ENCODE results near the gene SLC25A18. TPM values are rescaled to one million over a fixed set of nuclear protein-coding genes. Genes with fewer than 3 reads are reported as not detected.
A peak's percentile ranks its signal among the peaks of the same experiment; 100 is the strongest.
"Not testable (repeated sequence)": the region's sequence is repeated elsewhere in the genome, so short reads cannot be mapped to it uniquely, and the experiment has no call there.

The SLC25A18 gene
- total RNA-seq, 2 donors from 2014 or later = 6.9 to 14.3 TPM

DNA sequence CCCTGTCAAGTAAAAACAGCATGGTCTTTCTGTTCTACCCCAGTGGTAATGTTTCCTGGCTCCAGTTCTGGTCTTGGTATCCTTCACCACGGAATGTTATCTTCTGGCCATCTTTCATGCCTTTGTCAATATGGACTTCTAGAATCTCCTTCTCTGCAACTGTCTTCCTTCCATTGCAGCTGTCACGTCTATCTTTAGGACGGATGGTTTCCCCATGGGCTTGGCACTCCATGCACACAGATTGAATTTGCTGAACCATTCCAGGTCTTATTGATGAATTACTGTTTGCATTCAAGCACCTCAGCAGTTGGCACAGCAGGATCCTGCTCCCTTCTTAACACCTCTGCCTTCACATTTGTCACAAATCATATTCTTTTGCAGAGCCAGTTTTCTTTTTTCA, 44.9 kb upstream of the SLC25A18 start:
- H3K4me1 Mint-ChIP-seq = peaks cover 18% of the 10 kb centered on the region
- TF ChIP-seq, protein P1, sequence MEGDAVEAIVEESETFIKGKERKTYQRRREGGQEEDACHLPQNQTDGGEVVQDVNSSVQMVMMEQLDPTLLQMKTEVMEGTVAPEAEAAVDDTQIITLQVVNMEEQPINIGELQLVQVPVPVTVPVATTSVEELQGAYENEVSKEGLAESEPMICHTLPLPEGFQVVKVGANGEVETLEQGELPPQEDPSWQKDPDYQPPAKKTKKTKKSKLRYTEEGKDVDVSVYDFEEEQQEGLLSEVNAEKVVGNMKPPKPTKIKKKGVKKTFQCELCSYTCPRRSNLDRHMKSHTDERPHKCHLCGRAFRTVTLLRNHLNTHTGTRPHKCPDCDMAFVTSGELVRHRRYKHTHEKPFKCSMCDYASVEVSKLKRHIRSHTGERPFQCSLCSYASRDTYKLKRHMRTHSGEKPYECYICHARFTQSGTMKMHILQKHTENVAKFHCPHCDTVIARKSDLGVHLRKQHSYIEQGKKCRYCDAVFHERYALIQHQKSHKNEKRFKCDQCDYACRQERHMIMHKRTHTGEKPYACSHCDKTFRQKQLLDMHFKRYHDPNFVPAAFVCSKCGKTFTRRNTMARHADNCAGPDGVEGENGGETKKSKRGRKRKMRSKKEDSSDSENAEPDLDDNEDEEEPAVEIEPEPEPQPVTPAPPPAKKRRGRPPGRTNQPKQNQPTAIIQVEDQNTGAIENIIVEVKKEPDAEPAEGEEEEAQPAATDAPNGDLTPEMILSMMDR (conservative IDR thresholded peaks at IDR 0.05) = no peak
- H3K9me3 ChIP-seq (ENCODE audit: control insufficient read depth, low read length) = no peaks in the 10 kb centered on the region
- no peaks in the 10 kb centered on the region for H3K4me1 ChIP-seq (ENCODE audit: control insufficient read depth, insufficient read depth, low read length)
- H3K9ac ChIP-seq (ENCODE audit: extremely low read depth, low read length, poor library complexity, severe bottlenecking) = no peak overlapping the region
- no peak for DNase-seq
- no peak overlapping the region for H3K4me3 Mint-ChIP-seq
- WGBS, 2 experiments (ENCODE audit: insufficient coverage in 1 of 2, insufficient read length in 1 of 2) = 87 to 91% methylated on average over 3 of the region's 3 CpGs
- H3K9me3 Mint-ChIP-seq = no peaks in the 10 kb centered on the region
- no peaks in the 10 kb centered on the region for H3K27me3 Mint-ChIP-seq (ENCODE audit: insufficient read depth)
- no peaks in the 10 kb centered on the region for H3K27me3 ChIP-seq (ENCODE audit: control insufficient read depth, insufficient read depth, low read length, poor library complexity, severe bottlenecking)
- no peak overlapping the region for H3K27ac ChIP-seq (ENCODE audit: low read depth, low read length)
- H3K36me3 Mint-ChIP-seq (ENCODE audit: low read depth) = peaks cover 70% of the 10 kb centered on the region
- peak overlapping the region; percentile 15 for H3K27ac Mint-ChIP-seq
- no peak overlapping the region for H3K4me3 ChIP-seq (ENCODE audit: low read length)
- H3K36me3 ChIP-seq (ENCODE audit: control insufficient read depth, insufficient read depth, low read length) = peaks cover 52% of the 10 kb centered on the region

DNA sequence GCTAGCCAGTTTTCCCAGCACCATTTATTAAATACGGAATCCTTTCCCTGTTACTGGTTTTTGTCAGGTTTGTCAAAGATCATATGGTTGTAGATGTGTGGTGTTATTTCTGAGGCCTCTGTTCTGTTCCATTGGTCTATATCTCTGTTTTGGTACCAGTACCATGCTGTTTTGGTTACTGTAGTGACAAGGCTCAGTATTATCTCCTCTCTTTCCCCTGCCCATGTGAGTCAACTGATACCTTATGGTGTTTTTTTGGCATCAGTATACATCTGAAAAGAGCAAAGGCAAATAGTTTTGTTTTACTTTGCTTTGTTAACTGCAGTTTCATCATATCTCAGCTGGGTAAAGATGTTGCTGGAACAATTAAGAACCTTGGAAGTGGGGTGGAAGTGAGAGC, 41.3 kb upstream of the SLC25A18 start:
- DNase-seq; H3K27ac ChIP-seq (ENCODE audit: low read depth, low read length); H3K4me3 Mint-ChIP-seq; H3K4me1 ChIP-seq (ENCODE audit: control insufficient read depth, insufficient read depth, low read length); H3K9me3 ChIP-seq (ENCODE audit: control insufficient read depth, low read length); H3K9ac ChIP-seq (ENCODE audit: extremely low read depth, low read length, poor library complexity, severe bottlenecking); H3K27me3 ChIP-seq (ENCODE audit: control insufficient read depth, insufficient read depth, low read length, poor library complexity, severe bottlenecking); H3K27me3 Mint-ChIP-seq (ENCODE audit: insufficient read depth); H3K4me3 ChIP-seq (ENCODE audit: low read length); H3K9me3 Mint-ChIP-seq: not testable (repeated sequence)
- H3K4me1 Mint-ChIP-seq = peaks cover 16% of the 10 kb centered on the region
- H3K27ac Mint-ChIP-seq = peak overlapping the region; percentile 24
- H3K36me3 Mint-ChIP-seq (ENCODE audit: low read depth) = peaks cover 75% of the 10 kb centered on the region
- peaks cover 55% of the 10 kb centered on the region for H3K36me3 ChIP-seq (ENCODE audit: control insufficient read depth, insufficient read depth, low read length)
- 100% methylated on average over 1 of the region's 1 CpG; no CpG with 5 or more reads in 1 of the 2 experiments for WGBS, 2 experiments (ENCODE audit: insufficient coverage in 1 of 2, insufficient read length in 1 of 2)

DNA sequence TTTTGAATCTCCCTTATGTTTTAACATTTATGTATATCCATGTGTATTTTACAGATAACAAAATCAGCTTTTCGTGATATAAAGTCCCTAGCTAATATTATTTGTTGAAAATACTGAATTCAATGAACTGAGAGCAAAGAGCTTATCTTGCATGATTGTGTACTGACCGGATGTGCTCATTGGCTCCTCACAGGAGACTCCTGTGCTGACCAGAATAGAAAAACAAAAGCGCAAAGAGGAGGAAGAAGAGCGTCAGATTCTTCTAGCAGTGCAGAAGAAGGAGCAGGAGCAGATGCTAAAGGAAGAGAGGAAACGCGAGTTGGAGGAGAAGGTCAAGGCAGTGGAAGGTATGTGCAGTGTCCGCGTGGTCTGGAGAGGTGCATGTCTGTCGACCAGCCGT, 39.4 kb upstream of the SLC25A18 start:
- Histone ChIP-seq H3K27ac (ENCODE audit: low read depth, low read length) (no peak overlapping the region), H3K9me3 (ENCODE audit: control insufficient read depth, low read length) (no peaks in the 10 kb centered on the region), H3K4me1 (ENCODE audit: control insufficient read depth, insufficient read depth, low read length) (no peaks in the 10 kb centered on the region), H3K4me3 (ENCODE audit: low read length) (no peak overlapping the region), H3K9ac (ENCODE audit: extremely low read depth, low read length, poor library complexity, severe bottlenecking) (no peak overlapping the region), H3K36me3 (ENCODE audit: control insufficient read depth, insufficient read depth, low read length) (peaks cover 56% of the 10 kb centered on the region), H3K27me3 (ENCODE audit: control insufficient read depth, insufficient read depth, low read length, poor library complexity, severe bottlenecking) (no peaks in the 10 kb centered on the region)
- H3K27me3 Mint-ChIP-seq (ENCODE audit: insufficient read depth) = no peaks in the 10 kb centered on the region
- 94 to 97% methylated on average over 5 to 10 of the region's 10 CpGs for WGBS, 2 experiments (ENCODE audit: insufficient coverage in 1 of 2, insufficient read length in 1 of 2)
- H3K4me3 Mint-ChIP-seq = no peak overlapping the region
- no peaks in the 10 kb centered on the region for H3K9me3 Mint-ChIP-seq
- no peak overlapping the region for H3K27ac Mint-ChIP-seq
- peaks cover under 1% of the 10 kb centered on the region for H3K4me1 Mint-ChIP-seq
- DNase-seq = no peak
- TF ChIP-seq, protein P1 (conservative IDR thresholded peaks at IDR 0.05) = no peak
- peaks cover 76% of the 10 kb centered on the region for H3K36me3 Mint-ChIP-seq (ENCODE audit: low read depth)

DNA sequence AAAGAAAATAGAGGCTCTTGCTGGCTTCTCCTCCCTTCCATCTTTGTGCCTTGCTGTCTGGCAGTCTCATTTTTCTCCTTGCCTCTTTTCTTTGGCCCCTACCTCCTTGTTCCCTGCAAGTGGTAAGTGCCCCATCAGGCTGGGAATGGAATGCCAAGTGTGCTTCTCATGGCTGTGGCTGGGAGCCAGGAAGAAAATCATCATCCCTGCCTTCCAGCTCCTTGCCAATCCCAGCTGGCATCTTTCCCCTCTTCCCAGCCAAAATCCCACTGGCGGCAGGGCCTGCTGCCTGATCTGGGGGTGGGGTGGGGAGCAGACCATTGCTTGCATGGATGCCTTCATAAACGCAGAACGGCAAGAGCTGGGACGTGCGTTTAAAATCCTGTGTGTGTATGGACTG, 27.0 kb upstream of the SLC25A18 start:
- no peaks in the 10 kb centered on the region for H3K4me1 ChIP-seq (ENCODE audit: control insufficient read depth, insufficient read depth, low read length)
- Mint-ChIP-seq H3K4me3 (no peak overlapping the region), H3K27me3 (ENCODE audit: insufficient read depth) (no peaks in the 10 kb centered on the region), H3K9me3 (no peaks in the 10 kb centered on the region), H3K36me3 (ENCODE audit: low read depth) (peaks cover 60% of the 10 kb centered on the region), H3K27ac (no peak overlapping the region), H3K4me1 (no peaks in the 10 kb centered on the region)
- H3K9ac ChIP-seq (ENCODE audit: extremely low read depth, low read length, poor library complexity, severe bottlenecking) = no peak overlapping the region
- no peak for DNase-seq
- H3K36me3 ChIP-seq (ENCODE audit: control insufficient read depth, insufficient read depth, low read length) = peaks cover 65% of the 10 kb centered on the region
- no peak overlapping the region for H3K27ac ChIP-seq (ENCODE audit: low read depth, low read length)
- TF ChIP-seq, protein P1 (conservative IDR thresholded peaks at IDR 0.05) = no peak
- H3K27me3 ChIP-seq (ENCODE audit: control insufficient read depth, insufficient read depth, low read length, poor library complexity, severe bottlenecking) = no peaks in the 10 kb centered on the region
- 95 to 97% methylated on average over 4 to 5 of the region's 5 CpGs for WGBS, 2 experiments (ENCODE audit: insufficient coverage in 1 of 2, insufficient read length in 1 of 2)
- H3K4me3 ChIP-seq (ENCODE audit: low read length) = no peak overlapping the region
- no peaks in the 10 kb centered on the region for H3K9me3 ChIP-seq (ENCODE audit: control insufficient read depth, low read length)
